Neural cell (in vitro differentiated cells): ENCODE measurements around the gene IL3. TPM values are rescaled to one million over a fixed set of nuclear protein-coding genes. Genes with fewer than 3 reads are reported as not detected.

Experiments
- H2AFZ ChIP-seq: fragments of 200-600, 300-800 bp; sonication (generic), shearing (Covaris generic); 2 replicates; pipeline ENCODE4 v1.6.0; 2014; ENCODE audit warnings: low read depth, mild to moderate bottlenecking, antibody characterized with exemption, low read length, moderate library complexity
- H3F3A ChIP-seq: fragments of 200-600 bp; shearing (Covaris generic); 2 replicates; pipeline ENCODE4 v1.6.1; 2016; ENCODE audit warnings: mild to moderate bottlenecking, moderate library complexity, mixed read lengths, antibody characterized with exemption, low read length; ENCODE audit not compliant: insufficient read depth, poor library complexity, severe bottlenecking
- H3K27ac ChIP-seq: fragments of 200-600, 300-800 bp; sonication (generic), shearing (Covaris generic); 2 replicates; pipeline ENCODE4 v1.5.1; 2014; ENCODE audit warnings: mild to moderate bottlenecking, low read length, moderate library complexity
- H3K27me3 ChIP-seq: fragments of 300-800, 200-600 bp; sonication (generic), shearing (Covaris generic); 2 replicates; pipeline ENCODE4 v1.6.0; 2014; ENCODE audit warnings: mild to moderate bottlenecking, low read depth, low read length, moderate library complexity; ENCODE audit not compliant: insufficient read depth
- H3K36me3 ChIP-seq: fragments of 300-800, 200-600 bp; sonication (generic), shearing (Covaris generic); 2 replicates; pipeline ENCODE4 v1.5.1; 2014; ENCODE audit warnings: mild to moderate bottlenecking, antibody characterized with exemption, low read length, moderate library complexity; ENCODE audit not compliant: insufficient read depth
- H3K4me2 ChIP-seq: fragments of 300-800, 200-600 bp; sonication (generic), shearing (Covaris generic); 2 replicates; pipeline ENCODE4 v1.6.0; 2014; ENCODE audit warnings: mild to moderate bottlenecking, low read length
- H3K4me3 ChIP-seq: fragments of 300-800, 200-600 bp; sonication (generic), shearing (Covaris generic); 2 replicates; pipeline ENCODE4 v1.5.1; 2014; ENCODE audit warnings: mild to moderate bottlenecking, low read length, moderate library complexity
- H3K79me2 ChIP-seq: fragments of 200-600 bp; shearing (Covaris generic); replicated peaks from 2 replicates; pipeline ENCODE4 v1.6.0; 2014; ENCODE audit warnings: mild to moderate bottlenecking, low read length, moderate library complexity; ENCODE audit not compliant: insufficient read depth
- H3K9ac ChIP-seq: fragments of 300-800, 200-600 bp; sonication (generic), shearing (Covaris generic); 2 replicates; pipeline ENCODE4 v1.6.1; 2016; ENCODE audit warnings: mild to moderate bottlenecking, low read length, mixed read lengths
- H3K9me2 ChIP-seq: fragments of 200-600 bp; shearing (Covaris generic); 2 replicates; pipeline ENCODE4 v1.6.1; 2016; ENCODE audit warnings: mild to moderate bottlenecking, low read length, mixed read lengths; ENCODE audit not compliant: insufficient read depth
- H3K9me3 ChIP-seq: fragments of 200-600, 300-800 bp; sonication (generic), shearing (Covaris generic); 2 replicates; pipeline ENCODE4 v1.6.1; 2016; ENCODE audit warnings: mild to moderate bottlenecking, mixed run types, low read length, moderate library complexity, mixed read lengths
- H4K20me1 ChIP-seq: fragments of 200-600 bp; shearing (Covaris generic); 2 replicates; pipeline ENCODE4 v1.6.1; 2016; ENCODE audit warnings: mild to moderate bottlenecking, mixed run types; ENCODE audit not compliant: insufficient read depth
- EP300 ChIP-seq: fragments of 450-650 bp; conservative IDR thresholded peaks from 2 replicates; pipeline ENCODE4 v1.6.1; 2014; ENCODE audit warnings: antibody characterized with exemption, mild to moderate bottlenecking, moderate library complexity; ENCODE audit not compliant: poor library complexity, severe bottlenecking
- EZH2 ChIP-seq: fragments of 200-600, 300-800 bp; shearing (Covaris generic), sonication (generic); IDR thresholded peaks from 2 replicates; pipeline ENCODE4 v1.6.1; 2014; ENCODE audit warnings: antibody characterized with exemption, low read length, borderline replicate concordance, mild to moderate bottlenecking; ENCODE audit not compliant: insufficient read depth, poor library complexity, severe bottlenecking
- MXI1 ChIP-seq: fragments of 450-650 bp; conservative IDR thresholded peaks from 2 replicates; pipeline ENCODE4 v1.6.1; 2014; ENCODE audit warnings: antibody characterized with exemption, mild to moderate bottlenecking; ENCODE audit not compliant: poor library complexity, severe bottlenecking
- POLR2AphosphoS5 ChIP-seq: IDR thresholded peaks from 2 replicates; pipeline ENCODE4 v1.6.1; 2012
- RAD21 ChIP-seq: fragments of 450-650 bp; conservative IDR thresholded peaks from 2 replicates; pipeline ENCODE4 v1.6.1; 2014; ENCODE audit warnings: antibody characterized with exemption, mild to moderate bottlenecking, moderate library complexity
- SMC3 ChIP-seq: fragments of 450-650 bp; conservative IDR thresholded peaks from 2 replicates; pipeline ENCODE4 v1.6.1; 2014; ENCODE audit warnings: antibody characterized with exemption, mild to moderate bottlenecking, moderate library complexity; ENCODE audit not compliant: poor library complexity
- TAF1 ChIP-seq: IDR thresholded peaks from 2 replicates; pipeline ENCODE4 v1.6.1; 2012; ENCODE audit warnings: low read depth
- polyA plus RNA-seq: library from polyadenylated mRNA; depleted of rRNA; stranded (reverse); fragments of >200 nt; gene quantifications from 2 replicates; pipeline ENCODE4 v1.2.3, GENCODE V29; 2014
- TF ChIP-seq, protein P1 (sequence below): fragments of 450-650 bp; IDR thresholded peaks from 2 replicates; pipeline ENCODE4 v1.5.1; 2014; ENCODE audit warnings: antibody characterized with exemption, mild to moderate bottlenecking, moderate library complexity; ENCODE audit not compliant: poor library complexity, severe bottlenecking
- TF ChIP-seq, protein P2 (sequence below): IDR thresholded peaks from 2 replicates; pipeline ENCODE4 v1.6.1; 2012; ENCODE audit warnings: borderline replicate concordance

IL3 gene
- polyA plus RNA-seq, 1 donor from 2014 or later, result not detected

DNA sequence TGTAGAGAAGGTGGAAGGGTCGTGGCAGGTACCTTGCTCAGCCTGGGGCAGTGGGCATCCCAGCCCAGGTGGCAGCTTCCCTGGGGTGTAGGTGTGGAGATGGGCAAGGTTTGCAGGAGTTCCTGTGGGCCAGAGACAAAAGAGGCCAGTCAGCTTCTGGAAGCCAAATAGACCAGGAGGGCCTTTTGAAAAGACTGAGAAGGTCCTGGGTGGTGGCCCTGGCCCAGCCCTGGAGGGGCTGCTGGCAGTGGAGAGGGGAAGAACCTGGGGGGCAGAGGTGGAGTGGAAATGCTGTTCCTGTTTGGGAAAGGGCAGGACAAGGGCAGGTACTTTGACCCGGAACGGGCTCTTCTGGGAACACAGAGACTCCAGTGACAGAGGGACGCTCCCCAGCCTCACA, 7.0 kb upstream of the IL3 start:
- Histone ChIP-seq H3K9me3 (no peaks in the 10 kb centered on the region), H3K27me3 (no peaks in the 10 kb centered on the region), H2AFZ (no peak overlapping the region), H3K79me2 (no peaks in the 10 kb centered on the region), H3K27ac (no peak overlapping the region), H3F3A (no peaks in the 10 kb centered on the region), H3K36me3 (no peaks in the 10 kb centered on the region), H3K9ac (no peak overlapping the region), H3K4me3 (no peak overlapping the region), H3K9me2 (no peaks in the 10 kb centered on the region), H3K4me2 (no peak overlapping the region), H4K20me1 (no peaks in the 10 kb centered on the region)
- TF ChIP-seq SMC3, result no peak
- no peak for TF ChIP-seq EZH2
- TF ChIP-seq RAD21, result no peak
- no peak for TF ChIP-seq EP300
- TF ChIP-seq, protein P1, sequence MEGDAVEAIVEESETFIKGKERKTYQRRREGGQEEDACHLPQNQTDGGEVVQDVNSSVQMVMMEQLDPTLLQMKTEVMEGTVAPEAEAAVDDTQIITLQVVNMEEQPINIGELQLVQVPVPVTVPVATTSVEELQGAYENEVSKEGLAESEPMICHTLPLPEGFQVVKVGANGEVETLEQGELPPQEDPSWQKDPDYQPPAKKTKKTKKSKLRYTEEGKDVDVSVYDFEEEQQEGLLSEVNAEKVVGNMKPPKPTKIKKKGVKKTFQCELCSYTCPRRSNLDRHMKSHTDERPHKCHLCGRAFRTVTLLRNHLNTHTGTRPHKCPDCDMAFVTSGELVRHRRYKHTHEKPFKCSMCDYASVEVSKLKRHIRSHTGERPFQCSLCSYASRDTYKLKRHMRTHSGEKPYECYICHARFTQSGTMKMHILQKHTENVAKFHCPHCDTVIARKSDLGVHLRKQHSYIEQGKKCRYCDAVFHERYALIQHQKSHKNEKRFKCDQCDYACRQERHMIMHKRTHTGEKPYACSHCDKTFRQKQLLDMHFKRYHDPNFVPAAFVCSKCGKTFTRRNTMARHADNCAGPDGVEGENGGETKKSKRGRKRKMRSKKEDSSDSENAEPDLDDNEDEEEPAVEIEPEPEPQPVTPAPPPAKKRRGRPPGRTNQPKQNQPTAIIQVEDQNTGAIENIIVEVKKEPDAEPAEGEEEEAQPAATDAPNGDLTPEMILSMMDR, result no peak
- no peak for TF ChIP-seq TAF1
- TF ChIP-seq POLR2AphosphoS5, result no peak
- TF ChIP-seq, protein P2, sequence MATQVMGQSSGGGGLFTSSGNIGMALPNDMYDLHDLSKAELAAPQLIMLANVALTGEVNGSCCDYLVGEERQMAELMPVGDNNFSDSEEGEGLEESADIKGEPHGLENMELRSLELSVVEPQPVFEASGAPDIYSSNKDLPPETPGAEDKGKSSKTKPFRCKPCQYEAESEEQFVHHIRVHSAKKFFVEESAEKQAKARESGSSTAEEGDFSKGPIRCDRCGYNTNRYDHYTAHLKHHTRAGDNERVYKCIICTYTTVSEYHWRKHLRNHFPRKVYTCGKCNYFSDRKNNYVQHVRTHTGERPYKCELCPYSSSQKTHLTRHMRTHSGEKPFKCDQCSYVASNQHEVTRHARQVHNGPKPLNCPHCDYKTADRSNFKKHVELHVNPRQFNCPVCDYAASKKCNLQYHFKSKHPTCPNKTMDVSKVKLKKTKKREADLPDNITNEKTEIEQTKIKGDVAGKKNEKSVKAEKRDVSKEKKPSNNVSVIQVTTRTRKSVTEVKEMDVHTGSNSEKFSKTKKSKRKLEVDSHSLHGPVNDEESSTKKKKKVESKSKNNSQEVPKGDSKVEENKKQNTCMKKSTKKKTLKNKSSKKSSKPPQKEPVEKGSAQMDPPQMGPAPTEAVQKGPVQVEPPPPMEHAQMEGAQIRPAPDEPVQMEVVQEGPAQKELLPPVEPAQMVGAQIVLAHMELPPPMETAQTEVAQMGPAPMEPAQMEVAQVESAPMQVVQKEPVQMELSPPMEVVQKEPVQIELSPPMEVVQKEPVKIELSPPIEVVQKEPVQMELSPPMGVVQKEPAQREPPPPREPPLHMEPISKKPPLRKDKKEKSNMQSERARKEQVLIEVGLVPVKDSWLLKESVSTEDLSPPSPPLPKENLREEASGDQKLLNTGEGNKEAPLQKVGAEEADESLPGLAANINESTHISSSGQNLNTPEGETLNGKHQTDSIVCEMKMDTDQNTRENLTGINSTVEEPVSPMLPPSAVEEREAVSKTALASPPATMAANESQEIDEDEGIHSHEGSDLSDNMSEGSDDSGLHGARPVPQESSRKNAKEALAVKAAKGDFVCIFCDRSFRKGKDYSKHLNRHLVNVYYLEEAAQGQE, result no peak
- no peak for TF ChIP-seq MXI1

DNA sequence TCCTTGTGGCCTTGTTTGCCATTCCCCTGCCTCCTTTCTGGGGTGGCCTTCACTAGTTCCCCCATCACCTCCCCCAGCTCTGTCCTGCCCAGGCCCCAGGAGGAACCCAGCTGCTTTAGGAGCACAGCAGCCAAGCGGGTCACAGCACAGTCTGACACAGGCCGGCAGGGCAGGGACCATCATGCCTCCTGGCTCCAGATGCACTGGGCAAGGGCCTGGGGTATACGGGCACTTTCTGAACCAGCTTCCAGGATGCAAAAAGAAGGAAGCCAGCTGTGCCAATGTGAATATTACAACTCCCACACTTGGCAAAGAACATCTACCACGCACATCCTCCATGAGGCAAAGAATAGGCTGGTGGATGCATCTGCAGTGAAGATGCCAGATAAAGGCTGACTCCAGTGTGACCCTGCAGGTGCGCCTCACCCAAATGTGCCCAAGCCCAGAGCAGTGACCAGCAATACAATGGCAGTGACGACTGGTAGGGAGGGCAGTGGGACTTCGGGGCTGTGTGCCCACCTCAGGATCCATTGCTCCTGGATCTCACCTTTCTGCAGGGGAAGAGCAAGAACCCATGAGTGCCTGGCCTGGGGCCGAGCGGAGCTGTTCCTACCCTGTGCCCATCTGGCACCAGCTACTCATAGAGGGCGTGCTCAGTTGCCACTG, 6.3 kb upstream of the IL3 start:
- no peaks in the 10 kb centered on the region for H3K9me3 ChIP-seq
- no peaks in the 10 kb centered on the region for H4K20me1 ChIP-seq
- H3K9ac ChIP-seq, result no peak overlapping the region
- no peak overlapping the region for H3K4me2 ChIP-seq
- no peaks in the 10 kb centered on the region for H3K9me2 ChIP-seq
- no peaks in the 10 kb centered on the region for H3K36me3 ChIP-seq
- no peak overlapping the region for H2AFZ ChIP-seq
- no peaks in the 10 kb centered on the region for H3F3A ChIP-seq
- TF ChIP-seq, protein P2, result no peak
- TF ChIP-seq POLR2AphosphoS5 (no peak), EP300 (no peak), EZH2 (no peak), SMC3 (no peak), TAF1 (no peak), MXI1 (no peak), RAD21 (no peak)
- TF ChIP-seq, protein P1, result no peak
- no peak overlapping the region for H3K27ac ChIP-seq
- no peak overlapping the region for H3K4me3 ChIP-seq
- no peaks in the 10 kb centered on the region for H3K27me3 ChIP-seq
- no peaks in the 10 kb centered on the region for H3K79me2 ChIP-seq
